HepG2 (cell line): Measurements from ENCODE around the gene SATB2. TPM values are rescaled to one million over a fixed set of nuclear protein-coding genes. Genes with fewer than 3 reads are reported as not detected.

Source experiments
- CBFB ChIP-seq: sonication (generic); formaldehyde crosslinking; IDR thresholded peaks from 2 replicates; pipeline ENCODE4 v1.4.0; 2020; ENCODE audit warnings: missing genetic modification reagents
- HMGA1 ChIP-seq: sonication (generic); formaldehyde crosslinking; conservative IDR thresholded peaks from 2 replicates; pipeline ENCODE4 v1.4.0; 2020; ENCODE audit warnings: missing genetic modification reagents
- JARID2 ChIP-seq: sonication (generic); formaldehyde crosslinking; IDR thresholded peaks from 2 replicates; pipeline ENCODE4 v1.8.1; 2023; ENCODE audit warnings: missing genetic modification reagents, inconsistent platforms; ENCODE audit not compliant: insufficient replicate concordance
- KDM1A ChIP-seq: IDR thresholded peaks from 2 replicates; pipeline ENCODE4 v1.6.1; 2016; ENCODE audit warnings: missing compliant biosample characterization
- KDM4B ChIP-seq: sonication (generic); formaldehyde crosslinking; IDR thresholded peaks from 2 replicates; pipeline ENCODE4 v1.4.0; 2020; ENCODE audit warnings: missing genetic modification reagents
- KLF16 ChIP-seq, 2 experiments: sonication (generic) in 1 of 2; formaldehyde crosslinking in 1 of 2; IDR thresholded peaks; 2 replicates each; pipeline versions ENCODE4 v1.6.1 to v1.8.0; 2016 to 2023; ENCODE audit warnings: missing genetic modification reagents in 2 of 2, missing compliant biosample characterization in 1 of 2
- MAX ChIP-seq: IDR thresholded peaks from 2 replicates; pipeline ENCODE4 v1.6.1; 2012; ENCODE audit warnings: inconsistent platforms
- MLXIP ChIP-seq: sonication (generic); formaldehyde crosslinking; IDR thresholded peaks from 2 replicates; pipeline ENCODE4 v1.9.0; 2021; ENCODE audit warnings: missing genetic modification reagents, borderline replicate concordance
- NFE2L2 ChIP-seq: fragments of 150-350 bp; IDR thresholded peaks from 2 replicates; pipeline ENCODE4 v1.6.1; 2014; ENCODE audit warnings: low read length
- PLSCR1 ChIP-seq: sonication (generic); formaldehyde crosslinking; IDR thresholded peaks from 2 replicates; pipeline ENCODE4 v1.5.0; 2020; ENCODE audit warnings: missing genetic modification reagents, mild to moderate bottlenecking, borderline replicate concordance
- POGZ ChIP-seq: sonication (generic); formaldehyde crosslinking; IDR thresholded peaks from 2 replicates; pipeline ENCODE4 v1.4.0; 2020; ENCODE audit warnings: mild to moderate bottlenecking, missing genetic modification reagents
- RBAK ChIP-seq: sonication (generic); formaldehyde crosslinking; IDR thresholded peaks from 2 replicates; pipeline ENCODE4 v1.5.1; 2020; ENCODE audit warnings: mild to moderate bottlenecking, missing genetic modification reagents
- RFXANK ChIP-seq: IDR thresholded peaks from 2 replicates; pipeline ENCODE4 v1.6.1; 2016
- SUZ12 ChIP-seq: fragments of 150-350 bp; IDR thresholded peaks from 2 replicates; pipeline ENCODE4 v1.6.1; 2014; ENCODE audit warnings: low read depth, low read length
- TFDP1 ChIP-seq: IDR thresholded peaks from 2 replicates; pipeline ENCODE4 v1.6.1; 2016; ENCODE audit warnings: missing compliant biosample characterization, missing genetic modification reagents, borderline replicate concordance
- TRIM22 ChIP-seq: fragments of 450-650 bp; IDR thresholded peaks from 2 replicates; pipeline ENCODE4 v1.6.1; 2017
- ZBTB14 ChIP-seq: sonication (generic); formaldehyde crosslinking; IDR thresholded peaks from 2 replicates; pipeline ENCODE4 v1.4.0; 2020; ENCODE audit warnings: missing genetic modification reagents
- ZIK1 ChIP-seq: sonication (generic); formaldehyde crosslinking; IDR thresholded peaks from 2 replicates; pipeline ENCODE4 v1.5.0; 2020; ENCODE audit warnings: mild to moderate bottlenecking, low read depth, missing genetic modification reagents, borderline replicate concordance
- ZNF121 ChIP-seq: sonication (generic); formaldehyde crosslinking; IDR thresholded peaks from 2 replicates; pipeline ENCODE4 v1.5.0; 2020; ENCODE audit warnings: mild to moderate bottlenecking, missing genetic modification reagents
- ZNF136 ChIP-seq: sonication (generic); formaldehyde crosslinking; IDR thresholded peaks from 2 replicates; pipeline ENCODE4 v1.8.1; 2022; ENCODE audit warnings: low read depth, mild to moderate bottlenecking, moderate library complexity, missing genetic modification reagents
- ZNF570 ChIP-seq: sonication (generic); formaldehyde crosslinking; IDR thresholded peaks from 2 replicates; pipeline ENCODE4 v1.4.0; 2020; ENCODE audit warnings: mild to moderate bottlenecking, missing genetic modification reagents, borderline replicate concordance
- ZNF713 ChIP-seq: sonication (generic); formaldehyde crosslinking; IDR thresholded peaks from 2 replicates; pipeline ENCODE4 v1.4.0; 2020; ENCODE audit warnings: mild to moderate bottlenecking, missing genetic modification reagents
- polyA plus RNA-seq, 8 experiments: library from polyadenylated mRNA; depleted of rRNA in 3 of 8; stranded (reverse) in 7 of 8; unstranded in 1 of 8; fragments of >200 nt; fragmentation: Illumina TruSeq in 4 of 8; extraction: Trizol in 4 of 8; gene quantifications; 2 replicates each; pipeline versions ENCODE4 v1.2.1 to v1.2.3, GENCODE V29; 2011 to 2016; ENCODE audit warnings: low read depth in 4 of 8, missing spikeins in 1 of 8, mixed read lengths in 1 of 8; ENCODE audit not compliant: insufficient read depth in 1 of 8
- total RNA-seq, 5 experiments: library from RNA; depleted of rRNA; stranded (reverse); fragments of >200 nt; fragmentation: Illumina TruSeq; extraction: Trizol; gene quantifications; 2 replicates each; pipeline ENCODE4 v1.2.3, GENCODE V29; 2016; ENCODE audit warnings: low read depth in 1 of 5

Gene SATB2
- total and polyA plus RNA-seq, 2 of the 13 experiments (the other 11 are each of a cell fraction or from before 2014, with no cell fraction given): 2.5 to 5.5 TPM

- no peak for TF ChIP-seq PLSCR1 (CRISPR knock-in tag)
- TF ChIP-seq MAX: peak; percentile 82
- peak; percentile 43; the same call in 1 of the 2 replicates for TF ChIP-seq ZIK1
- no peak for TF ChIP-seq CBFB (CRISPR knock-in tag)
- 0 out of 2 replicates have a peak, but pooled peaks have one; percentile 24 for TF ChIP-seq KDM1A (CRISPR knock-in tag)
- no peak for TF ChIP-seq NFE2L2
- no peak for TF ChIP-seq ZNF570 (CRISPR knock-in tag)
- no peak for TF ChIP-seq KDM4B (CRISPR knock-in tag)
- peak; percentile 73 for TF ChIP-seq TFDP1 (CRISPR knock-in tag)
- no peak for TF ChIP-seq RFXANK (CRISPR knock-in tag)
- TF ChIP-seq POGZ (CRISPR knock-in tag): peak; percentile 87
- peak in 1 of 2 experiments; percentile 65; a peak in 1 of 4 replicates for TF ChIP-seq KLF16 (CRISPR knock-in tag; IDR thresholded peaks at IDR 0.05)
- TF ChIP-seq MLXIP (CRISPR knock-in tag): no peak
- TF ChIP-seq JARID2: no peak
- no peak for TF ChIP-seq HMGA1
- TF ChIP-seq ZBTB14 (CRISPR knock-in tag): peak; percentile 52; the same call in 1 of the 2 replicates
- no peak for TF ChIP-seq RBAK
- no peak for TF ChIP-seq SUZ12
- TF ChIP-seq ZNF713 (CRISPR knock-in tag): no peak
- TF ChIP-seq TRIM22: no peak
- TF ChIP-seq ZNF136 (CRISPR knock-in tag): 0 out of 2 replicates have a peak, but pooled peaks have one; percentile 3
- peak; percentile 56; the same call in 1 of the 2 replicates for TF ChIP-seq ZNF121
These were observed 2.0 kb downstream of the SATB2 start (continued) for GRCh38 chr2:199455545-199456382.
